ENCODE measurements around the gene GRIN2A.
"Not testable (repeated sequence)": the region's sequence is repeated elsewhere in the genome, so short reads cannot be mapped to it uniquely, and the experiment has no call there.

The GRIN2A gene

DNA sequence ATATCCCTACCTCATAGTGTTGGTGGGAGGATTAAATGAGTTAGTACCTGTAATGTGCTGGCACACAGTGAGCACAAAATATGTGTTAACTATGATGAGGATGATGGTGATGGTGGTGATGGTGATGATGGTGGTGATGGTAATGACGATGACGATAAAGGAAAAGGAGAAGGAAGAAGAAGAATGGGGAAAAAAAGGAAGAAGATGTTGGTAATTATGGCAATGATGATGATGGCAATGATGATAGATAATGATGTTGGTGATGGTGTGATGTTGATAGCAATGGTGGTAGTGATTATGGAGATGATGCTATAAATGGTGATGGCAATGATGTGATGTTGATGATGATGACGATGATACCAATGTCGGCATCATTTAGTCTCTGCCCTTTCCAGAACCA, 270.2 kb downstream of the GRIN2A start:
- no peak for DNase-seq (ENCODE audit: low spot score)

DNA sequence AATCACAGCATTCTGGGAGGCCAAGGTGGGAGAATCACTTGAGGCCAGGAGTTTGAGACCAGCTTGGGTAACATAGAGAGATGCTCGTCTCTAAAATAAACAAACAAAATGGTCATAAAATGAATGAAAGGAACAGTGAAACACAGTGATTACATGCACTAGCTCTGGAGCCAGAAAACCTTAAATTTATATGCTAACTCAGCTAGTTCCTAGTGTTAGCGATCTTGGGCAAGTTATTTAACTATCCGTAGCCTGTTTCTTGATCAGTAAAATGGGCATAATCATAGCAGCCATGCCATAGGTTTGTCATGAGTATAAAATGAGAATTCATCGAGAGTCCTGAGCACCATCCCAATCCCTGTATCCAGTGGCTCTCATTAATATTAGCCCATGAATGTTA, 271.0 kb downstream of the GRIN2A start:
- DNase-seq (ENCODE audit: low spot score): no peak

DNA sequence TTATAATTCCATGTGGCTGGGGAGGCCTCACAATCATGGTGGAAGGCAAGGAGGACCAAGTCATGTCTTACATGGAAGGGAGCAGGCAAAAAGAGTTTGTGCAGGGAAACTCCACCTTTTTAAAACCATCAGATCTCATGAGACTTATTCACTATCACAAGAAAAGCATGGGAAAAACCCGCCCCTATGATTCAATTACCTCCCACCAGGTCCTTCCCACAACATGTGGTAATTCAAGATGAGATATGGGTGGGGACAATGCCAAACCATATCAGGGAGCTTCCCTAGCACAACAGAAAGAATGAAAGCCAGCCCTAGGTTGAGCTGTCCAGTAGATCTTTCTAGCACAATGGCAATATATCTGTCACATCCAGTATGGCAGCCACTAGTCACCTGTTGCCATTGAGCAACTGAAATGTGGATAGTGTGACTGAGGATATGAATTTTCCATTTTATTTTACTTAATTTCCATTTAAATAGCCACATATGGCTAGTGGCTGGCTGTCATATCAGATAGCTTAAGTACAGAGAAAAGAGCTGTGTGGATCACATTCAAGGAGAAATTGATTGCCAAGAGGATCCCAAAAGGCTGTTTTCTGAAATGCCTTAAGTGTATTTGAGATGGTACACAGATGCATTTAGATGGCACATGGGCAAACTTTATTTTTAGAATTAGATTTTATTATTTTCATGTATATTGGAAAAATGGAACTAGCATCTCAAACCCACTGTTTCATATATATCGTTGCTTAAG, 273.0 kb downstream of the GRIN2A start:
- no peak for DNase-seq (ENCODE audit: low spot score)

DNA sequence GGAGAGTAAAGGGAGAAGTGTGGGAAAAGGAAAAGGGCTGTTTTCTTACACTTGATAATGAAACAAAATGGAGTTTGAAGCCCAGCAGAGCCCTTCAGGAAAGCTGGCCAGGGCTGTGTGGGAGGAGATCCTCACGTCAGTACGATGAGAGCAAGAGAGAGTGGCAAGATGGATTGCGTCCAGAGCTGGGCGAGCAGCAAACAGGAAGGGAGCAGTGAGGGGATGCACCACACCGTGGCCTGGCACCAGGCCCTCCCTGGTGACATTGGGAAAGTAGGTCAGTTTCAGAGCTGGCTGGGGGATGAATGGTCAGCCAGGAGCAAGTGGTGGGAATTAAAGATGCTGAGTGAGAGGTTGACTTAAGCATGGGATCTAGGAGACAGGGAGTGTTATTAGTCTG, 273.6 kb downstream of the GRIN2A start:
- DNase-seq (ENCODE audit: low spot score): no peak

DNA sequence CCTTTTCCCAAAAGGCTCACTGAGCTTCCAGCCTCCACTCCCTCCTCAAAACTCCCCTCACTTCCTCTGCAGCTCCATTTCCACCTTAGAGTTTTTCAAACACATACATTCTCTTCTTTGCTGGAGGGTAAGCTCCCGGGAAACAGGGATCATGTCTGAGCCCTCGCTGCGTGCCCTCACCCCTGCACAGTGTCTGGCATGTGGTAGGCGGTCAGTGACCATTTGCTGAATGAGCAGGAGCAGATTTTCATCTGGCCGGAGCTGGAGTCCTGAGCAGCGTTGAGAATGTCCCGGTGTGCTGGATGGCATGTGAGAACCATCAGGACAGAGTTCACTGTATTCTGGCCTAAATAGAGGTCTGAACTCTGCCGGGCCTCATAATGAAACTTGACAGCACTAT, 274.5 kb downstream of the GRIN2A start:
- DNase-seq (ENCODE audit: low spot score): no peak

DNA sequence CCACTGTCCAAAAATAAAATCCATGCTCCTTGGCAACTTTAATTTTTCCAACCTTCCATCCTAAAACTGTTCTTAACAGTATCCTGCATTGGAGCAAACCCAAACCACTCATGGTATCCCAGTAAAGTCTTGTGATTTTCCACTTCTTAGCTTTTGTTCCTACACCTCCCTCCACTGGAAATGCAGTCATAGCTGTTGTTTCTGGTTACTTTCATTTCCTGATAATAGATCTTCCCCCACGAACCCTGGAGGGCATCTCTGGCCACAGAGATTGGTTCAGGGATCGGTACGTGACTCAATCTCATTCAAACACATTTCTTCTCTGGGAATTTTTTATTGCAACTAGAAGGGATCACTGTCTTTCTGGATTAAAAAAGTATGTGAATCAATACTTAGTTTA, 276.0 kb downstream of the GRIN2A start:
- DNase-seq (ENCODE audit: low spot score): no peak

DNA sequence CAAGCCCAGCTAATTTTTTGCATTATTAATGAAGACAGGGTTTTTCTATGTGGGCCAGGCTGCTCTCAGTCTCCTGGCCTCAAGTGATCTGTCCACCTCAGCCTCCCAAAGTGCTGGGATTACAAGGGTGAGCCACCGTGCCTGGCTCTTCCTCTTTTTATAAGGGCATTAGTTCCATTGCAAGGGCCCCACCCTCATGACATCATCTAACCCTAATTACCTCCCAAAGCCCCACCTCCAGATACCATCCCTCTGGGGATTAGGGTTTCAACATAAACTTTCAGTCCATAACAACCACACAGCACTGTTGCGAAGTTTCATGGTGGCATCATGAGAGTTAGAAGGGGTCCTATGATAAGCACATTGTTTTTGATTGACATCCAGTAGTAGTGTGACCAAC, 277.7 kb downstream of the GRIN2A start:
- no peak for DNase-seq (ENCODE audit: low spot score)

DNA sequence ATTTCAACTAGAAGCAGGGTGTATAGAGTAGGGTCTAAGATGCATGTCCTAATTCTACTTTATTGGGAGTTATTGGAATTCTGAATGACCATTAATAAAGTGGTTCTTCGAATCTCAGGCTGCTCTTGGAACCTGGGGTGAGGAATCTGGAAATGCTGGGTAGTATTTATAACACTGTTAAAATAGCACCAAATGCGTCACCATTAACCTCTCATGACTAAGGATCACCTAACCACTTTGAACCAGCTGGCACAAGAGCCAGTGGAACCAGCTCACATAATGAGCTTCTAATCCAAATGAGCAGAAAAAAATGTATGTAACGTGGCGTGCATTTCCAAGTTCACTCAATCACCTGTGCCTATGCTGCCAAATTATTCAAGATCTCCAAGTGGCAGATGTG, 281.7 kb downstream of the GRIN2A start:
- no peak for DNase-seq (ENCODE audit: low spot score)

DNA sequence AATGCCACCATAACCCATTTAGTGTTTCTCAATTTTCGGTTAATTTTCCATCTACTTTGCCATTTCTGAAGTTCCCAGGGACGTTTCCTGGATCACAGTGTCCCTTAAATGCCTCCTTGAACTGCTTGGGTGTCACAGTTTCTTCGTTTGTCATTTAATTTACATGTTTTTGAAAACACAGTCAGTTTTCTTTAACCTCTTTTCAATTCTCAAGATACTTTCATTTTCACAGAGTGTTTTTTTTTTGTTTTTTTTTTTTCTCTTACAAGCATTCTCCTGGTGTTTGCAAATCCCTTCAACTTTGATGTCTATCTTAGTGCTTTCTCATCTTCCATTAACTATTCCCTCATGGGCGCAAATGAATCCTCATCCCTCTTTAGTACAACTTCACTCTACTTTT, 283.7 kb downstream of the GRIN2A start:
- no peak for DNase-seq (ENCODE audit: low spot score)

- DNase-seq (ENCODE audit: low spot score): no peak
Observed at GRCh38 chr16:9898124-9898523, 284.1 kb downstream of the GRIN2A start.

GRCh38 chr16:9895817-9896216, 286.4 kb downstream of the GRIN2A start:
- no peak for DNase-seq (ENCODE audit: low spot score)

GRCh38 chr16:9885876-9886275, 296.4 kb downstream of the GRIN2A start:
- no peak for DNase-seq (ENCODE audit: low spot score)

GRCh38 chr16:9885467-9885866, 296.8 kb downstream of the GRIN2A start:
- no peak for DNase-seq (ENCODE audit: low spot score)

DNA sequence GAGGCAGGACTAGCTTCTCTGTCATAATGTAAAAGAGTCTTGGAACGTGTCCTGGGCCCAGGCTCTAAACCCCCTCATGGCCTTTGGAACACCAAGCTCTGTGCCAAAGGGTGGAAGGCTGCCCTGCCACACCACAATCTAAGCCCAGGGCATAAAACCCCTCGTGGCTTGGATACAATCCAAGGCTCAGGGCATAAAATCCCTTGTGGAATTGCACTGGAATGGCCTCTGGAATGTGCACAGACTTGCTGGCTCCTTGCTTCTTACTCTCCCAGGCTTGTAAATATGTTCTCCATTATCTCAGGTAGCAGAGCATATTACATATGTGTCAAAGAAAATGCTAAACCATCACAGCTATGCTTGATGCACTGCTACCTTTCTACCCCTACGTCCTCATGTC, 306.2 kb downstream of the GRIN2A start:
- DNase-seq (ENCODE audit: low spot score): not testable (repeated sequence)

DNA sequence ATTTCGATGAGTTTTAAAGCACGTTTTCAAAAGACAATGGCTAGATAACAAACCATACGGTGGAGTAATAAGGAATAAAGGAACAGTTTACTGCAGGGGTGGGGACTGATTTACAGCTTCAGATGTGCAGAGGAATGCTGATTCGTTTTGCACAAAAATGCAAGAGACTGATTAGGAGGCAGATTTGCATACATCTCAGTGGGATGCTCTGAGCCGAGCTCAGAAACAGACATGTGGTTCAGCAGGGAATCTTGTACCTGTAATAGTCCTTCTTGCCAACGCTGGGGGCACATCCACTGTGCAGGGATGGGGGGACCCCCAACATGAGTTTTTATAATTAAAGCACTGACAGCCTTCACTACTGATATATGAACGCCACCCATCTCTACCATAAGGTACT, 308.0 kb downstream of the GRIN2A start:
- DNase-seq (ENCODE audit: low spot score): no peak

DNA sequence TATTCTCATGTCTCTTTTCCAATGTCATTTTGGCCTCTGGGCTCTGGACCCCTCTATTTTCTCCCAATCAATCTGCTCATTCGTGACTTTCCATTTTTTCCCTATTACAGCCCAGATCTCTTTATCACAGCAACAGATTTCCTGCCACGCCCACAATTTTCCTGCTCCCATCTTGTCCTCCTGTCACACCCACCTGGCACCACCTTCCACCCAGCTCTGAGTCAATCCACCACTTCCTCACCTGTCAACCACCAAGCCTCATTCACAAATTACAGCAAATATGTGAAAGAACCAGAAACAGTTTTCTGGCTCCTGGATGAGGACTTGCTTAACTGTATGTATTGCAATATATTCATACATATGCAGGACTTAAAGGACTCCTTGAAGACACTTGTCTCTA, 311.3 kb downstream of the GRIN2A start:
- DNase-seq (ENCODE audit: low spot score): no peak

DNA sequence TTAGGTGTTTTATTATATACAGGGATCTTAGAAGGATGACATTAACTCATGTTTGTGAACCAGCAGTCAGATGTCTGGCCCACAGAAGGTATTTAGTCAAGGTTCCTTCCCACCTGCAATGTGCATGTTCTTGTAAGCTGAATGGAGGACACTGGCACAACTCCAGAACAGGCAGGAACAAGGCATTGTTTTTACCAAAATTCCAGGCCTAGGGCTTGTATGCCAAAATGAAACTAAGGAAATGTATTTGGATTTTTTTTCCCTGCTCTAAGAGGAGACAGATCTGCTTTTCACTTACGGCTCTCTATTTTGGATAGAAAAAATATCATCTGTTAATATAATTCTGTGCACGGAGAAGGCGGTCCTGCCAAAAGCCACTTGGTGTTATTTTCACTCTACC, 312.5 kb downstream of the GRIN2A start:
- DNase-seq (ENCODE audit: low spot score): no peak

GRCh38 chr16:9868606-9869149, 313.6 kb downstream of the GRIN2A start:
- no peak for DNase-seq (ENCODE audit: low spot score)

GRCh38 chr16:9867176-9867575, 315.1 kb downstream of the GRIN2A start:
- DNase-seq (ENCODE audit: low spot score): no peak

GRCh38 chr16:9864461-9864860, 317.8 kb downstream of the GRIN2A start:
- DNase-seq (ENCODE audit: low spot score): no peak

DNA sequence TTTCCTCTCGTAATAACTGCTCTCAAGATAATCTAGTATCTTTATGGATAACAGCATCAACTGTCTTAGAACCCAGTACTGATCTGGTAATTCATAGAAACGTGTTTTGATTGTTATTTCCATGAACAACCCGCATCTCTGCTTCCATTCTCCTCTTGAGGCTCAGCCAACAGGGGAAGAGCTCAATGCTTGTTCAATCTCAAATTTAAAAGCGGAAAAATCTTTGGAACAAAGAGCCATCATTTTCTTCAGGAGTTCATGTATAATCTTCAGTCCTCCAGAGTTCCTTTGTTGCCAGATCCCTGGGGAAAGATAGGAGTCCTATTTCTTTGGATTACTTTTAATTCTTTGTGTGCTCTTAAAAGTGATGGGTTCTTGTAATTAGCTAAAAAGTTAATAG, 319.9 kb downstream of the GRIN2A start:
- no peak for DNase-seq (ENCODE audit: low spot score)

- DNase-seq (ENCODE audit: low spot score): no peak
Observed at GRCh38 chr16:9860876-9861275, 321.4 kb downstream of the GRIN2A start.

DNA sequence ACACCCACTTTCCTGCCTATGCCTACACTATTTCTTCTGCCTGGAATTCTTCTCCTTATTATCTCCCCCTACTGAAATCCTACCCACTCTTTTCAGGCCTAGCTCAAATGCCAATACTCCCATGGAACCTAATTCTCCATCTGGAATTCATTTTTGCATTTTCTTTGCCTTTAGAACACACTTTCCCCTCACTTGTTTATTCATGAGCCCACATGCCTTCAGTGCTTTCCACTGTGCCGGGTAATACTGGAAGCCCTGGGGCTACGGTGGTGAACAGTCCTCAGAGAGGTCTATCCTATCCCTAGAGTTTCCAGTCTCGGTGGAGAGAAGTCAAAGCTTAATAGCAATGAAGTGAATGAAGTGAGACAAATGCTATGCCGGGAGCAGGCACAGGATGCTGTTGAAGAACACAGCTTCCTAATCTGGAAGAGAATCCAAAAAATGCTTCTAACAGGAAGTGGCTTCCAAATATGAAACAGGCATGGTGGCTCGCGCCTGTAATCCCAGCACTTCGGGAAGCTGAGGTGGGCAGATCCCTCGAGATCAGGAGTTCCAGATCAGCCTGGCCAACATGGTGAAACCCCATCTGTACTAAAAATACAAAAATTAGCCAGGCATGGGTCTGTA, 322.4 kb downstream of the GRIN2A start:
- DNase-seq (ENCODE audit: low spot score): no peak

GRCh38 chr16:9854675-9855074, 327.6 kb downstream of the GRIN2A start:
- DNase-seq (ENCODE audit: low spot score): peak; percentile 69
